ENCODE data around the gene UMAD1. TPM values are rescaled to one million over a fixed set of nuclear protein-coding genes. Genes with fewer than 3 reads are reported as not detected.

The UMAD1 gene
- total RNA-seq, 1 donor from 2014 or later, result 12.8 TPM

DNA sequence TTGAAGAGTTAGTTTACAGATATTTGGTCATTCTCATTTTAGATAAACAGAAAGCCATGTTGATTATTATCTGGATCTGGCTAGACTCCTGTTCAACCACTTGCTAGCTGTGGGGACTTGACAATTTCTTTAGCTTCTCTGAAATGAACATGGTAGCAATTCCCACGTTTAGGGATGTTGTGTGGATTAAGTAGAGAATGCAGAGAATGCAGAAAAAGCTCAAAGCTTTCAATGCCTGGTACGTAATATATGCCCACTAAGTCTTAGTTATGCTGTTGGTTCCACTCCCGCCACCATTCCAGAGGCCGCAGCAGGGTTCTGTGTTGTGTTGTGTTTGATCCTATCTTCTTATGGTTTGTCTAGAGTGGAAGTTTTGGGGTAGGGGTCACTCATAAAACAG is 117.0 kb downstream of the UMAD1 start:
- TF ChIP-seq, protein P1, sequence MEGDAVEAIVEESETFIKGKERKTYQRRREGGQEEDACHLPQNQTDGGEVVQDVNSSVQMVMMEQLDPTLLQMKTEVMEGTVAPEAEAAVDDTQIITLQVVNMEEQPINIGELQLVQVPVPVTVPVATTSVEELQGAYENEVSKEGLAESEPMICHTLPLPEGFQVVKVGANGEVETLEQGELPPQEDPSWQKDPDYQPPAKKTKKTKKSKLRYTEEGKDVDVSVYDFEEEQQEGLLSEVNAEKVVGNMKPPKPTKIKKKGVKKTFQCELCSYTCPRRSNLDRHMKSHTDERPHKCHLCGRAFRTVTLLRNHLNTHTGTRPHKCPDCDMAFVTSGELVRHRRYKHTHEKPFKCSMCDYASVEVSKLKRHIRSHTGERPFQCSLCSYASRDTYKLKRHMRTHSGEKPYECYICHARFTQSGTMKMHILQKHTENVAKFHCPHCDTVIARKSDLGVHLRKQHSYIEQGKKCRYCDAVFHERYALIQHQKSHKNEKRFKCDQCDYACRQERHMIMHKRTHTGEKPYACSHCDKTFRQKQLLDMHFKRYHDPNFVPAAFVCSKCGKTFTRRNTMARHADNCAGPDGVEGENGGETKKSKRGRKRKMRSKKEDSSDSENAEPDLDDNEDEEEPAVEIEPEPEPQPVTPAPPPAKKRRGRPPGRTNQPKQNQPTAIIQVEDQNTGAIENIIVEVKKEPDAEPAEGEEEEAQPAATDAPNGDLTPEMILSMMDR (IDR thresholded peaks at IDR 0.05; ENCODE audit: unreplicated experiment), result no peak
- no peaks in the 10 kb centered on the region for H3K27me3 Mint-ChIP-seq
- H3K4me3 Mint-ChIP-seq (ENCODE audit: low read depth), result no peak overlapping the region
- no peak for DNase-seq (ENCODE audit: low spot score, unreplicated experiment)
- H3K4me1 Mint-ChIP-seq (ENCODE audit: low read depth), result peaks cover 3% of the 10 kb centered on the region
- H3K27ac Mint-ChIP-seq, result no peak overlapping the region
- H3K36me3 Mint-ChIP-seq (ENCODE audit: insufficient read depth), result peaks cover 4% of the 10 kb centered on the region
- H3K9me3 Mint-ChIP-seq (ENCODE audit: low read depth), result peaks cover 5% of the 10 kb centered on the region

DNA sequence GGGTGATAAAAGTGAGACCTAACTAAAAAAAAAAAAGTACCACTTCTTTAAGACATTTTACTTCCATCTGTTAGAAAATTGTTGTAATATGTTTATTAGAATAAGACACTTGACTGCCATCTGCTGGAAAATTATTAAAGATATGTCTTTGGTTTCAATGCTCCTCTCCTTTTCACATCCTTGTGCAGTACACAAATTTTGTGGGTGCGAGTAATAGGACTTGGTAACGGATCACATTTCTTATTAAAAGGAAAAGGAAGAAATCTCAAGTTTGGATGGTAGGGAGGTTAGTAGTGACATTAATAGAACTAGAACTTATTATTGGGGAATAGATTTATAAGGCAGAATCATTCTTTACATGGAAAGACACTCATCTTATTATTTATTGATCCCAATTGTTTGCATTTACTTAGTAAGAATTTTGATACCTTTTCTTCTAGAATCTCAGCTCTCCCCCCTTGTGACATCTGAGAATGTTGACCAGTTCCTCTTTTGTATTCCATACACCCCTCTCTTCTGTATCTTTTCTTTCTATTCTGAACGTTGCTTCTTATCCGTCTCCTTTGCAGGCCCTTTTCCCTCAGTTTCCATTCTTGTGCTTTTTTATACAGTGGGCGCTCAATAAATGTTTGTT is 120.9 kb downstream of the UMAD1 start:
- Mint-ChIP-seq H3K27ac (no peak overlapping the region), H3K4me1 (ENCODE audit: low read depth) (peaks cover 8% of the 10 kb centered on the region)

DNA sequence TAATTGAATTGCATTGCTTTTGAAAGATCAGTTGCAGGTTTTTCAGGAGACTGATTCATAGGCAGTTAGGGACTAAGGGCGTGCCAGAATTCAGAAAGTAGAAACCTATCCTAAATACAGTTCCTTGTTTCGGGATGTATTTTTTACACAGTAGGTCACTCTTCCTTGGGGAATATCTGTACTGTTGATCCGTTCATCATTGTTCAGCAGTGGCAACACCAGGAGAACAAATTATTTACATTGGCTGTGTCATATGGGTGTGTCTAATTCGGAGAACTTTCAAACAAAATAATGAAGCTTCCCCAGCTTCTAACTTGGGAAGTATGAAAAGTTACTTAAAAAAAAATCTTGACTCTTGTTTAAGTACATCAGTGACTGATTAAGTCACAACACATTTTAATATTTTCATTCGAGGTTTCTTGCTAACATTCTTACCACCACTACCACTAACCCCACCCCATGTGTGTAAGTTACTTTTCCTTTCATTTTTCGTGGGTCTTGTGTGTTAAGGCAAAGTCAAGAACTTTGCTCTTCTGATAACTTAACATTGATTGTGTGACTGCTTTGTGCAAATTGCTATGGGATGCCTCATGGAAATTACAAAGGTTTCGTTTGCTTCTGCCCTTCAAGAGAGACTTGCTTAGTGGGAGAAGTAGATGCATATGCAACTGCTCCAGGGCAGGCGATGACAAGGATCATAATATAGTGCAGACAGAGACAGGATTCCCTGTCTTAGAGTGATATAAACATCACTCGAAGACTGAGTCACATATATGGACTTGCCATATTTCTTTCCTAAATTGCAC is 121.6 kb downstream of the UMAD1 start:
- no peak for DNase-seq (ENCODE audit: low spot score, unreplicated experiment)
- H3K9me3 Mint-ChIP-seq (ENCODE audit: low read depth), result no peaks in the 10 kb centered on the region
- H3K4me1 Mint-ChIP-seq (ENCODE audit: low read depth), result peaks cover 8% of the 10 kb centered on the region
- H3K27ac Mint-ChIP-seq, result no peak overlapping the region
- TF ChIP-seq, protein P1 (IDR thresholded peaks at IDR 0.05; ENCODE audit: unreplicated experiment), result no peak
- no peak overlapping the region for H3K4me3 Mint-ChIP-seq (ENCODE audit: low read depth)
- no peaks in the 10 kb centered on the region for H3K27me3 Mint-ChIP-seq
- peaks cover 2% of the 10 kb centered on the region for H3K36me3 Mint-ChIP-seq (ENCODE audit: insufficient read depth)

More for the DNA sequence above, 120.9 kb downstream of the UMAD1 start:
- peaks cover 2% of the 10 kb centered on the region for H3K36me3 Mint-ChIP-seq (ENCODE audit: insufficient read depth)
- DNase-seq (ENCODE audit: low spot score, unreplicated experiment), result no peak
- no peaks in the 10 kb centered on the region for H3K27me3 Mint-ChIP-seq
- H3K4me3 Mint-ChIP-seq (ENCODE audit: low read depth), result no peak overlapping the region
- TF ChIP-seq, protein P1 (IDR thresholded peaks at IDR 0.05; ENCODE audit: unreplicated experiment), result no peak
- no peaks in the 10 kb centered on the region for H3K9me3 Mint-ChIP-seq (ENCODE audit: low read depth)

DNA sequence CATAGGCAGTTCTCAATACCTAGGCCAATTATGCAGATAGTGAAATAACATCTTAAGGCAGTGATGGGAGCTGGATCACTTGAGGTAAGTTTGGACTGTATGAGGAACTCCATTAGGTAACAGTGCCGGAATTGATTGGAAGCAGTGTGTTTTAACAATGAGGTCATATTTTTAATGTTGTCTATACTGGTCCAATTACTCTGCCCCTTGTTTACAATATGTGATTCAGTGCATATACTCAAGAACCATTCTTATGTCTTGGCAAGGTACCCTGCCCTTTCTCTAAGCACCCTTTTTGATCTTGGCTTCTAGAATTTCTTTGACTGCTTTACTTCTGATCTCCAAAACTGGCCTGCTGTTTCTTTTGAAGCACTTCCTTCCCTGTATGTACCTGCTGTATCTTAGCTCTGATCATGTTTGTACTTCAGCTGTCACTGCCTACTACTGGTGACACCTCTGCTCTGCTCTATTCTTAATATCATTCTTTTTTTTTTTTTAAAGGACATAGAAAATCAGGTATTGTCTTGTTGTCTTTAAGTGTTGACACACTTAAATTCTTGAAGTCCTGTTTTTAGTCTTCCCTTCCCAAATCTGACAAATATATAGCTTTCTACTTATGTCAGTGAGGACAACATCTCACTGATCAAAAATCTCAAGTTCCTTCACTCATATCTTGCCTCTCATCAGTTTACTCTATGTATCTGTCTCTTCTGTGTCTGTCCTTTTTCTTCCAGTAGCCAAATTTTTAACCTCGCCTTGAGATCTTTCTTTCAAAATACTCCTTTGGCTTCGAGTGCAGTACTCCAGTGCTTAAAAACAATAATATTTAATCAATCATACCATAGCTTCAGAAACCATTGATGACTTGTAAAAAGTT is 124.2 kb downstream of the UMAD1 start:
- DNase-seq (ENCODE audit: low spot score, unreplicated experiment), result no peak
- Mint-ChIP-seq H3K9me3 (ENCODE audit: low read depth) (no peaks in the 10 kb centered on the region), H3K4me1 (ENCODE audit: low read depth) (peaks cover 8% of the 10 kb centered on the region), H3K27ac (no peak overlapping the region), H3K4me3 (ENCODE audit: low read depth) (no peak overlapping the region), H3K36me3 (ENCODE audit: insufficient read depth) (no peaks in the 10 kb centered on the region), H3K27me3 (no peaks in the 10 kb centered on the region)
- TF ChIP-seq, protein P1 (IDR thresholded peaks at IDR 0.05; ENCODE audit: unreplicated experiment), result no peak

DNA sequence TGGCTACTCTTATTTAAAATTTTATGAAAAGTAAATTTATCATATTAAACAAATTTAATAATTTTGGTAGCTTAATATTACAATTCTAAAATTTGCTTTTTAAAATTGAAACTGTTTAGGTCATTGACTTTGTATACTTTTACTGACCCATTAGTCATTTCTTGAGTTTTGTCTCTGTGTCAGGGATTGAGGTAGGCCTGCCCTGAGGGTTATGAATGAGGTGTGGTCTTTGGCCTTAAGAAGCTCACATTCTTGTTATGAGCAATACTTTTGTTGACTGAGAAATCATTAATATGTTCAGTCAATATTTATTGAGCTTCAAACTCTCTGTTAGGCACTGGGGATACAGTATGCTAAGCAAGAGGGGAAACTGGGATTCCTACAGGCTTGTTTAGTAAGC is 124.9 kb downstream of the UMAD1 start:
- no peak overlapping the region for H3K4me3 Mint-ChIP-seq (ENCODE audit: low read depth)
- no peak overlapping the region for H3K27ac Mint-ChIP-seq

More for the DNA sequence above, 124.9 kb downstream of the UMAD1 start:
- H3K27me3 Mint-ChIP-seq, result no peaks in the 10 kb centered on the region
- TF ChIP-seq, protein P1 (IDR thresholded peaks at IDR 0.05; ENCODE audit: unreplicated experiment), result no peak
- no peaks in the 10 kb centered on the region for H3K36me3 Mint-ChIP-seq (ENCODE audit: insufficient read depth)
- no peak for DNase-seq (ENCODE audit: low spot score, unreplicated experiment)
- peaks cover 8% of the 10 kb centered on the region for H3K4me1 Mint-ChIP-seq (ENCODE audit: low read depth)
- H3K9me3 Mint-ChIP-seq (ENCODE audit: low read depth), result no peaks in the 10 kb centered on the region
